MCF 10A (cell line): Measurements from ENCODE around the gene CSMD2. TPM values are rescaled to one million over a fixed set of nuclear protein-coding genes. Genes with fewer than 3 reads are reported as not detected.
A peak's percentile ranks its signal among the peaks of the same experiment; 100 is the strongest.

Experiments used
- BruUV-seq: library from RNA; stranded (reverse); fragments of 400-500 nt; replicated peaks from 2 replicates; lab custom pipeline; 2021; lab: Mats Ljungman, UMichigan
- CTCF ChIA-PET: fragments of 300-600 bp; sonication (Branson Sonifier 250); formaldehyde crosslinking; extraction: SDS; loops from one replicate; lab custom pipeline; 2021; ENCODE audit warnings: antibody characterized with exemption, inconsistent platforms; lab: Yijun Ruan, JAX
- POLR2A ChIA-PET: fragments of 300-600, 350-650 bp; sonication (Branson Sonifier 250); formaldehyde crosslinking; extraction: SDS; loops from one replicate; lab custom pipeline; 2020; ENCODE audit warnings: antibody characterized with exemption, inconsistent platforms; lab: Yijun Ruan, JAX
- DNase-seq: peaks from one replicate; pipeline ENCODE4 v3.0.0-alpha.2; 2018; ENCODE audit not compliant: unreplicated experiment
- H3K27ac Mint-ChIP-seq: one replicate; pipeline ENCODE4 v1.8.0; 2022; ENCODE audit warnings: mild to moderate bottlenecking, low read depth, mixed read lengths; ENCODE audit not compliant: unreplicated experiment
- H3K27me3 Mint-ChIP-seq: one replicate; pipeline ENCODE4 v1.8.0; 2022; ENCODE audit warnings: mixed read lengths; ENCODE audit not compliant: insufficient read depth, unreplicated experiment
- H3K36me3 Mint-ChIP-seq: one replicate; pipeline ENCODE4 v1.8.0; 2022; ENCODE audit warnings: mild to moderate bottlenecking, moderate library complexity, mixed read lengths; ENCODE audit not compliant: insufficient read depth, unreplicated experiment
- H3K4me1 Mint-ChIP-seq: one replicate; pipeline ENCODE4 v1.8.0; 2022; ENCODE audit warnings: mixed read lengths; ENCODE audit not compliant: insufficient read depth, unreplicated experiment
- H3K4me3 Mint-ChIP-seq: one replicate; pipeline ENCODE4 v1.8.0; 2022; ENCODE audit warnings: mild to moderate bottlenecking, moderate library complexity, mixed read lengths; ENCODE audit not compliant: unreplicated experiment
- H3K9me3 Mint-ChIP-seq: one replicate; pipeline ENCODE4 v1.8.0; 2022; ENCODE audit warnings: mixed read lengths; ENCODE audit not compliant: unreplicated experiment
- CTCF ChIP-seq: fragments of 200-600 bp; IDR thresholded peaks from one replicate; pipeline ENCODE4 v1.8.0; 2022; ENCODE audit warnings: antibody characterized with exemption, mild to moderate bottlenecking; ENCODE audit not compliant: unreplicated experiment
- intact Hi-C: fragments of 100-400 bp; cut with micrococcal nuclease; formaldehyde crosslinking; loops from 2 replicates; pipeline ENCODE4 v1.14.1; 2022
- total RNA-seq: library from RNA; stranded (reverse); gene quantifications from 2 replicates; pipeline ENCODE4 v1.2.3, GENCODE V29; 2022

CSMD2 gene
- total RNA-seq, 1 experiment from 2014 or later: not detected

DNA sequence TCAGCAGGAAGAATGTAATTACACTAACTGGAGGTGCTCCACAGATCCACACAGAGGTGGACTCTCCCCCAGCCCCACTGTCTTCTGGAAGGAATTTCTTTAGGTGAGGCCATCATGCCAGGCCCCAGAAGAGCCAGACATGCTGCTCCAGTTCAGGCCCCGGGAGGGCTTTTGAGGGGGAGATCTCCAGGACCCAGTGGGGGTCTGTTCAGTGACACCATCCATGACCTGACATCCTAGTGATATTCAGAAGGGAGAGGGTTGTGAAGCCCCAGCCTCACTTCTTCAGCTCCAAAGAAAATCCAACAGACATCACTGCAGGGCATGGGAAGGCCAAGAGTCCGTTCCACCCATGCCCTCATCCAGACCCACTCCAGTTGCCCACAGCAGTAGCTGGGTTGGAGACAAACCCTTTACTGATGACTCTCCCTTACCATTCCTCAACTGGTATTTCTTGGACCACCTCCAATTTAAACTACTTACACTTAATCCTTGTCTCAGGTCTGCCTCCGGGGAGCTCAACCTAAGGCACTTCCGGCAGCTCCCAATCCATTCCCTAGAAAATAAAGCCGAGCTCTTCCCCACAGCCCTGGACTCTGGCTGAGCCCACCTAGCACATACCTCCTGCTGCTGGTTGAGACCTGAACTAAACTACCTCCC, 39.2 kb downstream of the CSMD2 start:
- peaks cover 51% of the 10 kb centered on the region for H3K9me3 Mint-ChIP-seq
- no TSS peak for BruUV-seq
- H3K36me3 Mint-ChIP-seq: peaks cover 5% of the 10 kb centered on the region
- TF ChIP-seq CTCF: no peak
- intact Hi-C loops: no loop called here
- DNase-seq: no peak
- H3K4me3 Mint-ChIP-seq: no peak overlapping the region
- H3K27ac Mint-ChIP-seq: no peak overlapping the region
- no peaks in the 10 kb centered on the region for H3K27me3 Mint-ChIP-seq
- H3K4me1 Mint-ChIP-seq: no peaks in the 10 kb centered on the region
- POLR2A ChIA-PET: no interaction called here
- CTCF ChIA-PET: interaction anchor here (0.6 to 1.3 kb wide), 2 partner anchors 12 to 391 kb away, joined by 3 to 6 read pairs; no protein-coding TSS in a partner anchor

GRCh38 chr1:34122080-34122932, 42.7 kb downstream of the CSMD2 start:
- no TSS peak for BruUV-seq
- no peak for TF ChIP-seq CTCF
- Mint-ChIP-seq H3K36me3 (peaks cover 5% of the 10 kb centered on the region), H3K27ac (no peak overlapping the region), H3K4me3 (no peak overlapping the region), H3K4me1 (no peaks in the 10 kb centered on the region), H3K9me3 (peaks cover 46% of the 10 kb centered on the region), H3K27me3 (no peaks in the 10 kb centered on the region)
- no peak for DNase-seq
- ChIA-PET POLR2A (no interaction called here), CTCF (interaction anchor here (0.6 kb wide), 2 partner anchors 20 to 620 kb away, joined by 3 read pairs; no protein-coding TSS in a partner anchor)
- intact Hi-C loops: no loop called here

- no peak for DNase-seq
- ChIA-PET POLR2A (no interaction called here), CTCF (interaction anchor here (0.6 to 3.2 kb wide), 11 partner anchors 11 to 628 kb away, joined by 3 to 31 read pairs (median 4); no protein-coding TSS in a partner anchor)
- no peak for TF ChIP-seq CTCF
- no peak overlapping the region for H3K27ac Mint-ChIP-seq
- H3K27me3 Mint-ChIP-seq: no peaks in the 10 kb centered on the region
- intact Hi-C loops: no loop called here
- no peaks in the 10 kb centered on the region for H3K4me1 Mint-ChIP-seq
- no peaks in the 10 kb centered on the region for H3K36me3 Mint-ChIP-seq
- BruUV-seq: no TSS peak
- no peak overlapping the region for H3K4me3 Mint-ChIP-seq
- peaks cover 48% of the 10 kb centered on the region for H3K9me3 Mint-ChIP-seq
Observed at GRCh38 chr1:34115233-34115632, 49.8 kb downstream of the CSMD2 start.

GRCh38 chr1:34113887-34114286, 51.1 kb downstream of the CSMD2 start:
- TF ChIP-seq CTCF: peak; percentile 10
- Mint-ChIP-seq H3K9me3 (peaks cover 44% of the 10 kb centered on the region), H3K27me3 (no peaks in the 10 kb centered on the region), H3K4me1 (no peaks in the 10 kb centered on the region), H3K4me3 (no peak overlapping the region), H3K36me3 (no peaks in the 10 kb centered on the region), H3K27ac (no peak overlapping the region)
- intact Hi-C loops: no loop called here
- POLR2A ChIA-PET: no interaction called here
- CTCF ChIA-PET: interaction anchor here (0.5 to 3.2 kb wide), 37 partner anchors 9 to 703 kb away, joined by 3 to 31 read pairs (median 4); no protein-coding TSS in a partner anchor
- BruUV-seq: no TSS peak
- DNase-seq: peak; percentile 22
